Ishikawa (cell line): ENCODE results near the gene KRTAP13-2.

Experiments used
- CEBPB ChIP-seq: IDR thresholded peaks from 2 replicates; pipeline ENCODE4 v1.6.1; 2012
- CREB1 ChIP-seq: IDR thresholded peaks from 2 replicates; pipeline ENCODE4 v1.6.1; 2012; ENCODE audit warnings: low read depth
- EP300 ChIP-seq: IDR thresholded peaks from 2 replicates; pipeline ENCODE4 v1.6.1; 2012; ENCODE audit warnings: borderline replicate concordance
- FOXM1 ChIP-seq: IDR thresholded peaks from 2 replicates; pipeline ENCODE4 v1.6.1; 2012; ENCODE audit warnings: low read depth, borderline replicate concordance
- NFIC ChIP-seq: IDR thresholded peaks from 2 replicates; pipeline ENCODE4 v1.6.1; 2012
- RAD21 ChIP-seq: IDR thresholded peaks from 2 replicates; pipeline ENCODE4 v1.6.1; 2012; ENCODE audit warnings: low read depth
- TAF1 ChIP-seq: IDR thresholded peaks from 2 replicates; pipeline ENCODE4 v1.6.1; 2012; ENCODE audit warnings: low read depth, mild to moderate bottlenecking
- YY1 ChIP-seq: IDR thresholded peaks from 2 replicates; pipeline ENCODE4 v1.6.1; 2012; ENCODE audit warnings: low read depth
- TF ChIP-seq, protein P1 (sequence below): IDR thresholded peaks from 2 replicates; pipeline ENCODE4 v1.6.1; 2012; ENCODE audit warnings: low read depth, mild to moderate bottlenecking
- TF ChIP-seq, protein P2 (sequence below): IDR thresholded peaks from 2 replicates; pipeline ENCODE4 v1.6.1; 2012
- TF ChIP-seq, protein P3 (sequence below): IDR thresholded peaks from 2 replicates; pipeline ENCODE4 v1.6.1; 2012

DNA sequence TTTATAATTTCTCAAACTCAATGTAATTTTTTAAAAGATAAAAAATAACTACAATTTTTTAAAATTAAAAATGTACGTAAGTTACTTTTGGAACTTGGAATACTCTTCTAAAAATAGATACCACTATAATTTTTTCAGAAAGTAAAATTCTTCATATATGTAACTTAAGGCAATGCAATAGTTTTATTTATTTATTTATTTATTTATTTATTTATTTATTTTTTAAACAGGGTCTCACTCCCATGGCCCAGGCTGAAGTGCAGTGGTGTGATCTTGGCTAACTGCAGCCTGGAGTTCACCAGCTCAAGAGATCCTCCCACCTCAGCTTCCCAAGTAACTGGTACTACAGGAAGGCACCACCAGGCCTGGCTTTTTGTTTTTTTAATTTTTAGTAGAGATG, 20.5 kb downstream of the KRTAP13-2 start:
- TF ChIP-seq, protein P1, sequence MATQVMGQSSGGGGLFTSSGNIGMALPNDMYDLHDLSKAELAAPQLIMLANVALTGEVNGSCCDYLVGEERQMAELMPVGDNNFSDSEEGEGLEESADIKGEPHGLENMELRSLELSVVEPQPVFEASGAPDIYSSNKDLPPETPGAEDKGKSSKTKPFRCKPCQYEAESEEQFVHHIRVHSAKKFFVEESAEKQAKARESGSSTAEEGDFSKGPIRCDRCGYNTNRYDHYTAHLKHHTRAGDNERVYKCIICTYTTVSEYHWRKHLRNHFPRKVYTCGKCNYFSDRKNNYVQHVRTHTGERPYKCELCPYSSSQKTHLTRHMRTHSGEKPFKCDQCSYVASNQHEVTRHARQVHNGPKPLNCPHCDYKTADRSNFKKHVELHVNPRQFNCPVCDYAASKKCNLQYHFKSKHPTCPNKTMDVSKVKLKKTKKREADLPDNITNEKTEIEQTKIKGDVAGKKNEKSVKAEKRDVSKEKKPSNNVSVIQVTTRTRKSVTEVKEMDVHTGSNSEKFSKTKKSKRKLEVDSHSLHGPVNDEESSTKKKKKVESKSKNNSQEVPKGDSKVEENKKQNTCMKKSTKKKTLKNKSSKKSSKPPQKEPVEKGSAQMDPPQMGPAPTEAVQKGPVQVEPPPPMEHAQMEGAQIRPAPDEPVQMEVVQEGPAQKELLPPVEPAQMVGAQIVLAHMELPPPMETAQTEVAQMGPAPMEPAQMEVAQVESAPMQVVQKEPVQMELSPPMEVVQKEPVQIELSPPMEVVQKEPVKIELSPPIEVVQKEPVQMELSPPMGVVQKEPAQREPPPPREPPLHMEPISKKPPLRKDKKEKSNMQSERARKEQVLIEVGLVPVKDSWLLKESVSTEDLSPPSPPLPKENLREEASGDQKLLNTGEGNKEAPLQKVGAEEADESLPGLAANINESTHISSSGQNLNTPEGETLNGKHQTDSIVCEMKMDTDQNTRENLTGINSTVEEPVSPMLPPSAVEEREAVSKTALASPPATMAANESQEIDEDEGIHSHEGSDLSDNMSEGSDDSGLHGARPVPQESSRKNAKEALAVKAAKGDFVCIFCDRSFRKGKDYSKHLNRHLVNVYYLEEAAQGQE = no peak
- TF ChIP-seq FOXM1 (no peak), EP300 (no peak), TAF1 (no peak), CREB1 (no peak), RAD21 (no peak), YY1 (no peak), CEBPB (no peak), NFIC (no peak)
- TF ChIP-seq, protein P2, sequence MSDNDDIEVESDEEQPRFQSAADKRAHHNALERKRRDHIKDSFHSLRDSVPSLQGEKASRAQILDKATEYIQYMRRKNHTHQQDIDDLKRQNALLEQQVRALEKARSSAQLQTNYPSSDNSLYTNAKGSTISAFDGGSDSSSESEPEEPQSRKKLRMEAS = no peak
- TF ChIP-seq, protein P3, sequence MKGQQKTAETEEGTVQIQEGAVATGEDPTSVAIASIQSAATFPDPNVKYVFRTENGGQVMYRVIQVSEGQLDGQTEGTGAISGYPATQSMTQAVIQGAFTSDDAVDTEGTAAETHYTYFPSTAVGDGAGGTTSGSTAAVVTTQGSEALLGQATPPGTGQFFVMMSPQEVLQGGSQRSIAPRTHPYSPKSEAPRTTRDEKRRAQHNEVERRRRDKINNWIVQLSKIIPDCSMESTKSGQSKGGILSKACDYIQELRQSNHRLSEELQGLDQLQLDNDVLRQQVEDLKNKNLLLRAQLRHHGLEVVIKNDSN = no peak
